Measurements from ENCODE around the gene CAPN2.

CAPN2 gene

GRCh38 chr1:223712194-223712849, at the start of gene CAPN2:
Gene CAPN2 (plus strand): TSS chr1:223712539. CDS start chr1:223712641, 102 bp downstream.
- peak; percentile 69 for DNase-seq

- DNase-seq: no peak
Measured at GRCh38 chr1:223662943-223663342, 49.4 kb upstream of the CAPN2 start.

GRCh38 chr1:223664106-223664505, 48.2 kb upstream of the CAPN2 start:
- DNase-seq: no peak

GRCh38 chr1:223665592-223666312, 46.6 kb upstream of the CAPN2 start, which contains the start of gene CAPN8:
Gene CAPN8 (minus strand): TSS chr1:223665701. CDS start chr1:223665646, 55 bp downstream.
- DNase-seq: no peak

GRCh38 chr1:223667484-223668182, 44.7 kb upstream of the CAPN2 start:
- no peak for DNase-seq

- DNase-seq: no peak
Measured at GRCh38 chr1:223669003-223669795, 43.1 kb upstream of the CAPN2 start.

GRCh38 chr1:223670458-223671159, 41.7 kb upstream of the CAPN2 start:
- DNase-seq: peak; percentile 12

- no peak for DNase-seq
Measured at GRCh38 chr1:223674119-223674890, 38.0 kb upstream of the CAPN2 start.

- DNase-seq: no peak
Measured at GRCh38 chr1:223678841-223679240, 33.5 kb upstream of the CAPN2 start.

GRCh38 chr1:223680188-223680587, 32.2 kb upstream of the CAPN2 start:
- DNase-seq: no peak

GRCh38 chr1:223682502-223682901, 29.8 kb upstream of the CAPN2 start:
- no peak for DNase-seq

GRCh38 chr1:223683586-223684487, 28.5 kb upstream of the CAPN2 start:
- DNase-seq: peak; percentile 56

- DNase-seq: no peak
Measured at GRCh38 chr1:223684488-223684792, 27.9 kb upstream of the CAPN2 start.

GRCh38 chr1:223691121-223691520, 21.2 kb upstream of the CAPN2 start:
- DNase-seq: no peak

GRCh38 chr1:223695014-223695548, 17.3 kb upstream of the CAPN2 start:
- DNase-seq: no peak

GRCh38 chr1:223695941-223696340, 16.4 kb upstream of the CAPN2 start:
- DNase-seq: no peak

GRCh38 chr1:223700388-223700918, 11.9 kb upstream of the CAPN2 start:
- no peak for DNase-seq

GRCh38 chr1:223700942-223701637, 11.2 kb upstream of the CAPN2 start:
- DNase-seq: no peak
